K562 (cell line): ENCODE data around the gene HOXB7. TPM values are rescaled to one million over a fixed set of nuclear protein-coding genes. Genes with fewer than 3 reads are reported as not detected.

ENCODE experiments used
- BRD4 ChIP-seq: fragments of 200-600 bp; sonication (generic); IDR thresholded peaks from 2 replicates; pipeline ENCODE4 v1.6.1; 2017; ENCODE audit warnings: inconsistent platforms
- BRF1 ChIP-seq: IDR thresholded peaks from 3 replicates; pipeline ENCODE4 v1.6.1; 2011; ENCODE audit warnings: borderline replicate concordance, mild to moderate bottlenecking; ENCODE audit not compliant: insufficient read length; ENCODE audit errors: extremely low read depth
- CC2D1A ChIP-seq: fragments of 450-650 bp; IDR thresholded peaks from 2 replicates; pipeline ENCODE4 v1.6.1; 2017; ENCODE audit warnings: mild to moderate bottlenecking
- CEBPZ ChIP-seq: fragments of 150-350 bp; IDR thresholded peaks from 2 replicates; pipeline ENCODE4 v1.6.1; 2014; ENCODE audit warnings: low read depth, mild to moderate bottlenecking, low read length, borderline replicate concordance
- CREB5 ChIP-seq: fragments of 250-450 bp; sonication (Bioruptor Pico); IDR thresholded peaks from 2 replicates; pipeline ENCODE4 v1.5.0; 2020; ENCODE audit warnings: mild to moderate bottlenecking
- ESRRB ChIP-seq: fragments of 250-450 bp; sonication (Bioruptor Pico); IDR thresholded peaks from 2 replicates; pipeline ENCODE4 v1.5.0; 2020; ENCODE audit warnings: mild to moderate bottlenecking, moderate library complexity, borderline replicate concordance
- FOXA3 ChIP-seq, 2 experiments: fragments of 450-650 bp in 1 of 2; sonication (generic) in 1 of 2; formaldehyde crosslinking; IDR thresholded peaks in 1 of 2; conservative IDR thresholded peaks in 1 of 2; 2 replicates each; pipeline versions ENCODE4 v1.4.0 to v1.8.0; 2020 to 2022; ENCODE audit warnings: mild to moderate bottlenecking in 2 of 2, missing genetic modification reagents in 1 of 2
- HLTF ChIP-seq: fragments of 450-650 bp; IDR thresholded peaks from 2 replicates; pipeline ENCODE4 v1.6.1; 2016
- HMGN3 ChIP-seq: IDR thresholded peaks from 2 replicates; pipeline ENCODE4 v1.6.1; 2011; ENCODE audit warnings: borderline replicate concordance, low read depth, mild to moderate bottlenecking, mixed read lengths, low read length; ENCODE audit not compliant: insufficient read length; ENCODE audit errors: extremely low read depth
- ILF3 ChIP-seq: fragments of 450-650 bp; IDR thresholded peaks from 2 replicates; pipeline ENCODE4 v1.6.1; 2018; ENCODE audit warnings: antibody characterized with exemption, mild to moderate bottlenecking, moderate library complexity, borderline replicate concordance
- KAT8 ChIP-seq: fragments of 450-650 bp; IDR thresholded peaks from 2 replicates; pipeline ENCODE4 v1.6.1; 2016; ENCODE audit warnings: low read depth, mild to moderate bottlenecking
- MBD2 ChIP-seq: sonication (generic); IDR thresholded peaks from 2 replicates; pipeline ENCODE4 v1.6.1; 2016; ENCODE audit warnings: low read depth, borderline replicate concordance
- NFRKB ChIP-seq: fragments of 450-650 bp; IDR thresholded peaks from 2 replicates; pipeline ENCODE4 v1.6.1; 2016; ENCODE audit warnings: low read depth
- NR2F6 ChIP-seq: fragments of 450-650 bp; formaldehyde crosslinking; IDR thresholded peaks from 2 replicates; pipeline ENCODE4 v1.4.0; 2020; ENCODE audit warnings: mild to moderate bottlenecking
- RBFOX2 ChIP-seq: fragments of 200-400 bp; formaldehyde crosslinking; IDR thresholded peaks from 2 replicates; pipeline ENCODE4 v1.6.1; 2017; ENCODE audit warnings: low read depth, mild to moderate bottlenecking, low read length, moderate library complexity
- RFX1 ChIP-seq: fragments of 450-650 bp; IDR thresholded peaks from 2 replicates; pipeline ENCODE4 v1.6.1; 2016; ENCODE audit warnings: mild to moderate bottlenecking, moderate library complexity
- SAFB ChIP-seq: fragments of 200-400 bp; formaldehyde crosslinking; IDR thresholded peaks from 2 replicates; pipeline ENCODE4 v1.6.1; 2017; ENCODE audit warnings: low read depth, low read length, borderline replicate concordance
- SMAD4 ChIP-seq: fragments of 250-450 bp; sonication (Bioruptor Pico); conservative IDR thresholded peaks from 2 replicates; pipeline ENCODE4 v1.8.0; 2021; ENCODE audit warnings: inconsistent platforms, mild to moderate bottlenecking, moderate library complexity
- ZBTB2 ChIP-seq: fragments of 450-650 bp; IDR thresholded peaks from 2 replicates; pipeline ENCODE4 v1.6.1; 2016; ENCODE audit warnings: antibody characterized with exemption
- ZNF512 ChIP-seq: IDR thresholded peaks from 2 replicates; pipeline ENCODE4 v1.6.1; 2016; ENCODE audit warnings: missing genetic modification characterization, missing compliant biosample characterization
- ZNF707 ChIP-seq: fragments of 250-450 bp; sonication (Bioruptor Pico); conservative IDR thresholded peaks from 2 replicates; pipeline ENCODE4 v1.8.0; 2022; ENCODE audit warnings: inconsistent platforms, mild to moderate bottlenecking, moderate library complexity
- polyA plus RNA-seq, 8 experiments: library from polyadenylated mRNA; depleted of rRNA in 4 of 8; stranded (reverse) in 5 of 8; unstranded in 3 of 8; fragments of >200 nt; fragmentation: Nextera tagmentation in 2 of 8; fragmentation: Illumina TruSeq in 1 of 8; extraction: Ambion mirVana in 2 of 8; extraction: Trizol in 1 of 8; gene quantifications; 2 replicates each; pipeline versions ENCODE4 v1.2.1 to v1.2.3, GENCODE V29; 2011 to 2014; ENCODE audit warnings: inconsistent platforms in 1 of 8, missing spikeins in 1 of 8
- total RNA-seq, 7 experiments: library from RNA; depleted of rRNA in 6 of 7; stranded (reverse); fragments of >200 nt in 6 of 7; fragmentation: Illumina TruSeq in 2 of 7; extraction: Trizol in 2 of 7; gene quantifications; 2 replicates each; pipeline versions ENCODE4 v1.2.1 to v1.2.3, GENCODE V29; 2011 to 2021; ENCODE audit warnings: low replicate concordance in 1 of 7
- TF ChIP-seq, protein P1 (sequence below): sonication (generic); formaldehyde crosslinking; IDR thresholded peaks from 2 replicates; pipeline ENCODE4 v1.9.0; 2022; ENCODE audit warnings: mild to moderate bottlenecking, missing genetic modification reagents

The HOXB7 gene
- total and polyA plus RNA-seq, 9 of the 15 experiments (the other 6 are each of a cell fraction or from before 2014, with no cell fraction given) = 5.5 to 16.7 (median 8.3) TPM

- TF ChIP-seq, protein P1, sequence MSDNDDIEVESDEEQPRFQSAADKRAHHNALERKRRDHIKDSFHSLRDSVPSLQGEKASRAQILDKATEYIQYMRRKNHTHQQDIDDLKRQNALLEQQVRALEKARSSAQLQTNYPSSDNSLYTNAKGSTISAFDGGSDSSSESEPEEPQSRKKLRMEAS (CRISPR knock-in tag) = no peak
- no peak for TF ChIP-seq HLTF
- TF ChIP-seq ZNF707 = no peak
- TF ChIP-seq NR2F6 (CRISPR knock-in tag) = no peak
- TF ChIP-seq CC2D1A = no peak
- TF ChIP-seq ESRRB (CRISPR knock-in tag) = no peak
- no peak for TF ChIP-seq ILF3
- TF ChIP-seq SMAD4 = no peak
- TF ChIP-seq NFRKB = no peak
- TF ChIP-seq HMGN3 = no peak
- TF ChIP-seq RBFOX2 = 0 out of 2 replicates have a peak, but pooled peaks have one; percentile 29
- no peak for TF ChIP-seq MBD2
- no peak for TF ChIP-seq KAT8
- TF ChIP-seq FOXA3 (CRISPR knock-in tag; conservative IDR thresholded peaks at IDR 0.05 in 1 of 2, IDR thresholded peaks at IDR 0.05 in 1 of 2) = no peak
- TF ChIP-seq BRF1 = no peak
- TF ChIP-seq ZBTB2 = no peak
- TF ChIP-seq SAFB = no peak
- 0 out of 2 replicates have a peak, but pooled peaks have one; percentile 23 for TF ChIP-seq ZNF512 (tag)
- no peak for TF ChIP-seq RFX1
- no peak for TF ChIP-seq CREB5
- no peak for TF ChIP-seq BRD4
- no peak for TF ChIP-seq CEBPZ
These were observed 18.6 kb upstream of the HOXB7 start (continued) for GRCh38 chr17:48629411-48629759.
